ACC112 (cell line): ENCODE data around the gene AGBL3.
"Not testable (repeated sequence)": the region's sequence is repeated elsewhere in the genome, so short reads cannot be mapped to it uniquely, and the experiment has no call there.

ENCODE experiments used
- H2AFZ ChIP-seq: fragments of 200-600 bp; sonication (generic); one replicate; pipeline ENCODE4 v1.6.0; 2017; ENCODE audit warnings: antibody characterized with exemption, low read length; ENCODE audit not compliant: unreplicated experiment
- H3K27ac ChIP-seq: fragments of 200-600 bp; sonication (generic); 2 replicates; pipeline ENCODE4 v1.5.1; 2014; ENCODE audit warnings: low read depth, mild to moderate bottlenecking, antibody characterized with exemption, low read length, moderate library complexity
- H3K27me3 ChIP-seq: fragments of 200-600 bp; sonication (generic); 2 replicates; pipeline ENCODE4 v1.6.1; 2014; ENCODE audit warnings: mild to moderate bottlenecking, antibody characterized with exemption, low read length, moderate library complexity, mixed read lengths; ENCODE audit not compliant: insufficient read depth
- H3K36me3 ChIP-seq: fragments of 200-600 bp; sonication (generic); 2 replicates; pipeline ENCODE4 v1.6.1; 2016; ENCODE audit warnings: mild to moderate bottlenecking, antibody characterized with exemption, low read length, moderate library complexity, mixed read lengths; ENCODE audit not compliant: insufficient read depth
- H3K4me1 ChIP-seq: fragments of 200-600 bp; sonication (generic); one replicate; pipeline ENCODE4 v1.6.1; 2016; ENCODE audit warnings: low read length, mixed read lengths; ENCODE audit not compliant: insufficient read depth, unreplicated experiment, control insufficient read depth
- H3K4me3 ChIP-seq: fragments of 200-600 bp; sonication (generic); 2 replicates; pipeline ENCODE4 v1.5.1; 2014; ENCODE audit warnings: mild to moderate bottlenecking, low read depth, low read length
- H3K79me2 ChIP-seq: fragments of 200-600 bp; sonication (generic); one replicate; pipeline ENCODE4 v1.6.0; 2016; ENCODE audit warnings: low read length; ENCODE audit not compliant: control insufficient read depth, unreplicated experiment, insufficient read depth

Gene AGBL3

GRCh38 chr7:134996097-134996550, 9.8 kb downstream of the AGBL3 start:
- no peak overlapping the region for H3K4me3 ChIP-seq
- H3K79me2 ChIP-seq = no peaks in the 10 kb centered on the region
- peaks cover 5% of the 10 kb centered on the region for H3K4me1 ChIP-seq
- H3K36me3 ChIP-seq = no peaks in the 10 kb centered on the region
- H3K27me3 ChIP-seq = no peaks in the 10 kb centered on the region
- H3K27ac ChIP-seq = no peak overlapping the region
- no peak overlapping the region for H2AFZ ChIP-seq

GRCh38 chr7:134997214-134997885, 11.0 kb downstream of the AGBL3 start:
- Histone ChIP-seq H3K36me3 (no peaks in the 10 kb centered on the region), H3K27me3 (no peaks in the 10 kb centered on the region), H3K79me2 (no peaks in the 10 kb centered on the region), H3K4me3 (no peak overlapping the region), H3K27ac (no peak overlapping the region), H2AFZ (no peak overlapping the region), H3K4me1 (no peaks in the 10 kb centered on the region)

- no peaks in the 10 kb centered on the region for H3K27me3 ChIP-seq
- no peak overlapping the region for H2AFZ ChIP-seq
- H3K27ac ChIP-seq = no peak overlapping the region
- H3K36me3 ChIP-seq = no peaks in the 10 kb centered on the region
- no peak overlapping the region for H3K4me3 ChIP-seq
- H3K4me1 ChIP-seq = no peaks in the 10 kb centered on the region
- no peaks in the 10 kb centered on the region for H3K79me2 ChIP-seq
Measured at GRCh38 chr7:134999136-134999535, 12.8 kb downstream of the AGBL3 start.

- Histone ChIP-seq H3K79me2 (no peaks in the 10 kb centered on the region), H3K4me3 (no peak overlapping the region), H3K36me3 (no peaks in the 10 kb centered on the region), H3K27me3 (no peaks in the 10 kb centered on the region), H3K4me1 (no peaks in the 10 kb centered on the region), H2AFZ (no peak overlapping the region), H3K27ac (no peak overlapping the region)
Measured at GRCh38 chr7:135001390-135002165, 15.3 kb downstream of the AGBL3 start.

GRCh38 chr7:135012229-135012628, 25.9 kb downstream of the AGBL3 start:
- H3K27me3 ChIP-seq = no peaks in the 10 kb centered on the region
- no peak overlapping the region for H3K4me3 ChIP-seq
- no peak overlapping the region for H3K27ac ChIP-seq
- H3K36me3 ChIP-seq = no peaks in the 10 kb centered on the region
- no peaks in the 10 kb centered on the region for H3K4me1 ChIP-seq
- H3K79me2 ChIP-seq = no peaks in the 10 kb centered on the region
- H2AFZ ChIP-seq = no peak overlapping the region

GRCh38 chr7:135023622-135024021, 37.3 kb downstream of the AGBL3 start:
- no peaks in the 10 kb centered on the region for H3K4me1 ChIP-seq
- no peaks in the 10 kb centered on the region for H3K27me3 ChIP-seq
- H2AFZ ChIP-seq = no peak overlapping the region
- H3K79me2 ChIP-seq = no peaks in the 10 kb centered on the region
- no peak overlapping the region for H3K27ac ChIP-seq
- no peak overlapping the region for H3K4me3 ChIP-seq
- H3K36me3 ChIP-seq = no peaks in the 10 kb centered on the region

- H2AFZ ChIP-seq = no peak overlapping the region
- no peaks in the 10 kb centered on the region for H3K4me1 ChIP-seq
- no peak overlapping the region for H3K4me3 ChIP-seq
- no peak overlapping the region for H3K27ac ChIP-seq
- no peaks in the 10 kb centered on the region for H3K27me3 ChIP-seq
- H3K79me2 ChIP-seq = no peaks in the 10 kb centered on the region
- H3K36me3 ChIP-seq = no peaks in the 10 kb centered on the region
Measured at GRCh38 chr7:135035252-135035651, 48.9 kb downstream of the AGBL3 start.

- not testable (repeated sequence) for H2AFZ ChIP-seq, H3K4me1 ChIP-seq, H3K4me3 ChIP-seq, H3K79me2 ChIP-seq, H3K36me3 ChIP-seq, H3K27ac ChIP-seq
- peaks cover 20% of the 10 kb centered on the region; the same call in 1 of the 2 replicates for H3K27me3 ChIP-seq
Measured at GRCh38 chr7:135067017-135067416, 80.7 kb downstream of the AGBL3 start.

GRCh38 chr7:135074096-135074495, 87.8 kb downstream of the AGBL3 start:
- no peaks in the 10 kb centered on the region for H3K79me2 ChIP-seq
- H3K27me3 ChIP-seq = peaks cover 9% of the 10 kb centered on the region; the same call in 1 of the 2 replicates
- H3K4me1 ChIP-seq = no peaks in the 10 kb centered on the region
- no peak overlapping the region for H3K4me3 ChIP-seq
- H2AFZ ChIP-seq = no peak overlapping the region
- no peak overlapping the region for H3K27ac ChIP-seq
- no peaks in the 10 kb centered on the region for H3K36me3 ChIP-seq

- Histone ChIP-seq H3K79me2 (no peaks in the 10 kb centered on the region), H3K27me3 (peaks cover 9% of the 10 kb centered on the region; the same call in 1 of the 2 replicates), H3K27ac (no peak overlapping the region), H3K4me1 (no peaks in the 10 kb centered on the region), H3K36me3 (no peaks in the 10 kb centered on the region), H2AFZ (no peak overlapping the region), H3K4me3 (no peak overlapping the region)
Measured at GRCh38 chr7:135074531-135074930, 88.2 kb downstream of the AGBL3 start.

- H2AFZ ChIP-seq = no peak overlapping the region
Measured at GRCh38 chr7:135075716-135076115, 89.4 kb downstream of the AGBL3 start.

More at GRCh38 chr7:135075716-135076115, 89.4 kb downstream of the AGBL3 start:
- Histone ChIP-seq H3K36me3 (no peaks in the 10 kb centered on the region), H3K27me3 (peaks cover 9% of the 10 kb centered on the region; the same call in 1 of the 2 replicates), H3K79me2 (no peaks in the 10 kb centered on the region), H3K4me3 (no peak overlapping the region), H3K27ac (no peak overlapping the region), H3K4me1 (no peaks in the 10 kb centered on the region)
